Measurements from ENCODE around the gene PIP5KL1. TPM values are rescaled to one million over a fixed set of nuclear protein-coding genes. Genes with fewer than 3 reads are reported as not detected.

Gene PIP5KL1
- polyA plus RNA-seq, 3 donors = 0.31 to 0.57 (median 0.39) TPM

- H3K36me3 ChIP-seq (replicated peaks in 1 of 2; ENCODE audit: control insufficient read depth in 1 of 2, insufficient read depth in 2 of 2, low read length in 2 of 2) = peaks cover 0 to 16% of the 10 kb centered on the region in 2 donors
- H3K4me2 ChIP-seq (replicated peaks; ENCODE audit: extremely low read depth, low read length, poor library complexity, severe bottlenecking) = peak overlapping the region; percentile 49
- H3K27ac ChIP-seq (ENCODE audit: low read depth in 1 of 2, low read length in 2 of 2) = peak overlapping the region; percentile 73 to 83
- H3K27me3 Mint-ChIP-seq (ENCODE audit: low read depth in 3 of 3) = peaks cover 0 to 1% (median 0%) of the 10 kb centered on the region in 3 donors
- H2AFZ ChIP-seq (ENCODE audit: insufficient read depth, low read depth, low read length, poor library complexity, severe bottlenecking) = peak overlapping the region; percentile 88
- intact Hi-C loops (cut with micrococcal nuclease) = no loop called here
- H3K9me3 ChIP-seq (replicated peaks in 1 of 2; ENCODE audit: control insufficient read depth in 1 of 2, insufficient read depth in 1 of 2, low read length in 2 of 2) = no peaks in the 10 kb centered on the region
- H3K4me1 ChIP-seq (ENCODE audit: control insufficient read depth in 1 of 2, insufficient read depth in 2 of 2, low read length in 2 of 2) = peaks cover 43 to 48% of the 10 kb centered on the region in 2 donors
- peak overlapping the region; percentile 53 for H3K9ac ChIP-seq (ENCODE audit: insufficient read depth, low read length, poor library complexity, severe bottlenecking)
- peaks cover 5 to 8% of the 10 kb centered on the region in 2 donors for H3K36me3 Mint-ChIP-seq
- WGBS (ENCODE audit: insufficient coverage) = 25% methylated on average over 2 of the region's 5 CpGs
- H3K27me3 ChIP-seq (ENCODE audit: control insufficient read depth in 2 of 2, insufficient read depth in 2 of 2, low read length in 2 of 2) = no peaks in the 10 kb centered on the region
- peak in 2 of 3 donors; percentile 49 to 61 for DNase-seq
- peak overlapping the region in 1 of 3 experiments; percentile 49 for H3K4me3 ChIP-seq (replicated peaks in 1 of 3; ENCODE audit: low read depth in 2 of 3, low read length in 3 of 3)
- peak overlapping the region; percentile 86 to 97 (median 90) for H3K27ac Mint-ChIP-seq
- no peaks in the 10 kb centered on the region for H4K20me1 ChIP-seq (ENCODE audit: insufficient read depth, low read length)
- no peaks in the 10 kb centered on the region for H3K79me2 ChIP-seq (ENCODE audit: insufficient read depth, low read length)
- H3K9me3 Mint-ChIP-seq = no peaks in the 10 kb centered on the region
- H3K4me3 Mint-ChIP-seq = peak overlapping the region; percentile 62 to 65
- TF ChIP-seq, protein P1, sequence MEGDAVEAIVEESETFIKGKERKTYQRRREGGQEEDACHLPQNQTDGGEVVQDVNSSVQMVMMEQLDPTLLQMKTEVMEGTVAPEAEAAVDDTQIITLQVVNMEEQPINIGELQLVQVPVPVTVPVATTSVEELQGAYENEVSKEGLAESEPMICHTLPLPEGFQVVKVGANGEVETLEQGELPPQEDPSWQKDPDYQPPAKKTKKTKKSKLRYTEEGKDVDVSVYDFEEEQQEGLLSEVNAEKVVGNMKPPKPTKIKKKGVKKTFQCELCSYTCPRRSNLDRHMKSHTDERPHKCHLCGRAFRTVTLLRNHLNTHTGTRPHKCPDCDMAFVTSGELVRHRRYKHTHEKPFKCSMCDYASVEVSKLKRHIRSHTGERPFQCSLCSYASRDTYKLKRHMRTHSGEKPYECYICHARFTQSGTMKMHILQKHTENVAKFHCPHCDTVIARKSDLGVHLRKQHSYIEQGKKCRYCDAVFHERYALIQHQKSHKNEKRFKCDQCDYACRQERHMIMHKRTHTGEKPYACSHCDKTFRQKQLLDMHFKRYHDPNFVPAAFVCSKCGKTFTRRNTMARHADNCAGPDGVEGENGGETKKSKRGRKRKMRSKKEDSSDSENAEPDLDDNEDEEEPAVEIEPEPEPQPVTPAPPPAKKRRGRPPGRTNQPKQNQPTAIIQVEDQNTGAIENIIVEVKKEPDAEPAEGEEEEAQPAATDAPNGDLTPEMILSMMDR (IDR thresholded peaks at IDR 0.05) = no peak
- H3K4me1 Mint-ChIP-seq = peaks cover 44% of the 10 kb centered on the region
Measured at GRCh38 chr9:127905004-127905728, 25.4 kb downstream of the PIP5KL1 start.

DNA sequence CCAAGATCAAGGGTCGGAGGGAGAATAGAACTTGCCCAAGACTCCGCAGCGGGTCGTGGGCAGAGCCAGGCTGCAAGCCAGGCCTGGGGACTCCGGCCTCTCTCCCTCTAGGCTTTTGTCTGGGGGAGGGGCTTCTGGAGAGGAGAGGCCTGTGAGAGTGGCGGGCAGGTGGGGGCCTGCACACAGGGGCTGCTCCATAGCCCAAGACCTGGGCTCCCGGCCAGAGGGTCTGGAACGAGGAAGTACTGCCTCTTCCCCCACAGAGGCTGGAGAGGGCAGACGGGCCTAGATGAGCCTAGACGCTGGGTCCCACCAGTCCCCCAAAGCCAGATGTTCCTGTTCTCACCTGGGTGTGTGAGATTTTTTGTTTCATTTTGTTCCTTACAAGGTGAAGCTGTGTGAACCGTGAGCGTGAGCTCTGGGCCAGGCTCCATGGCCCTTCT lies 26.0 kb downstream of the PIP5KL1 start:
- peaks cover 47 to 54% of the 10 kb centered on the region in 2 donors for H3K4me1 ChIP-seq (ENCODE audit: control insufficient read depth in 1 of 2, insufficient read depth in 2 of 2, low read length in 2 of 2)
- Mint-ChIP-seq H3K27ac (peak overlapping the region; percentile 86 to 97 (median 90)), H3K4me1 (peaks cover 48% of the 10 kb centered on the region), H3K4me3 (peak overlapping the region; percentile 62 to 65), H3K27me3 (ENCODE audit: low read depth in 3 of 3) (peaks cover 0 to 1% (median 0%) of the 10 kb centered on the region in 3 donors), H3K36me3 (peaks cover 2 to 6% of the 10 kb centered on the region in 2 donors), H3K9me3 (no peaks in the 10 kb centered on the region)
- no peaks in the 10 kb centered on the region for H3K79me2 ChIP-seq (ENCODE audit: insufficient read depth, low read length)
- intact Hi-C loops (cut with micrococcal nuclease) = no loop called here
- H4K20me1 ChIP-seq (ENCODE audit: insufficient read depth, low read length) = no peaks in the 10 kb centered on the region
- 6% methylated on average over 6 of the region's 12 CpGs for WGBS (ENCODE audit: insufficient coverage)
- peak overlapping the region in 1 of 3 experiments; percentile 49 for H3K4me3 ChIP-seq (replicated peaks in 1 of 3; ENCODE audit: low read depth in 2 of 3, low read length in 3 of 3)
- no peaks in the 10 kb centered on the region for H3K27me3 ChIP-seq (ENCODE audit: control insufficient read depth in 2 of 2, insufficient read depth in 2 of 2, low read length in 2 of 2)
- peak overlapping the region; percentile 53 for H3K9ac ChIP-seq (ENCODE audit: insufficient read depth, low read length, poor library complexity, severe bottlenecking)
- H3K9me3 ChIP-seq (replicated peaks in 1 of 2; ENCODE audit: control insufficient read depth in 1 of 2, insufficient read depth in 1 of 2, low read length in 2 of 2) = no peaks in the 10 kb centered on the region
- DNase-seq = peak in 2 of 3 donors; percentile 38 to 47
- H3K4me2 ChIP-seq (replicated peaks; ENCODE audit: extremely low read depth, low read length, poor library complexity, severe bottlenecking) = peak overlapping the region; percentile 49
- H3K27ac ChIP-seq (ENCODE audit: low read depth in 1 of 2, low read length in 2 of 2) = peak overlapping the region; percentile 73 to 83
- TF ChIP-seq, protein P1 (IDR thresholded peaks at IDR 0.05) = no peak
- H2AFZ ChIP-seq (ENCODE audit: insufficient read depth, low read depth, low read length, poor library complexity, severe bottlenecking) = peak overlapping the region; percentile 88
- peaks cover 0 to 10% of the 10 kb centered on the region in 2 donors for H3K36me3 ChIP-seq (replicated peaks in 1 of 2; ENCODE audit: control insufficient read depth in 1 of 2, insufficient read depth in 2 of 2, low read length in 2 of 2)
